HS-27A (cell line): Measurements from ENCODE around the gene CEP164.
"Not testable (repeated sequence)": the region's sequence is repeated elsewhere in the genome, so short reads cannot be mapped to it uniquely, and the experiment has no call there.

ENCODE experiments used
- DNase-seq: peaks from one replicate; pipeline ENCODE4 v3.0.0-alpha.2; 2012; ENCODE audit warnings: low read depth, missing footprints

Gene CEP164

GRCh38 chr11:117395476-117395875, 67.8 kb downstream of the CEP164 start:
- DNase-seq = no peak

- DNase-seq = no peak
Observed at GRCh38 chr11:117396970-117397369, 69.3 kb downstream of the CEP164 start.

- not testable (repeated sequence) for DNase-seq
Observed at GRCh38 chr11:117398618-117399017, 71.0 kb downstream of the CEP164 start.

- DNase-seq = not testable (repeated sequence)
Observed at GRCh38 chr11:117399100-117399840, 71.6 kb downstream of the CEP164 start.

GRCh38 chr11:117405898-117406297, 78.2 kb downstream of the CEP164 start:
- not testable (repeated sequence) for DNase-seq

GRCh38 chr11:117407016-117407415, 79.4 kb downstream of the CEP164 start:
- no peak for DNase-seq

GRCh38 chr11:117408356-117408755, 80.7 kb downstream of the CEP164 start:
- DNase-seq = no peak

- DNase-seq = no peak
Observed at GRCh38 chr11:117409511-117409910, 81.9 kb downstream of the CEP164 start.

GRCh38 chr11:117410238-117410637, 82.6 kb downstream of the CEP164 start:
- no peak for DNase-seq

GRCh38 chr11:117410861-117411710, 83.4 kb downstream of the CEP164 start:
- DNase-seq = no peak

GRCh38 chr11:117411736-117412135, 84.1 kb downstream of the CEP164 start:
- DNase-seq = no peak

GRCh38 chr11:117412176-117412575, 84.5 kb downstream of the CEP164 start:
- DNase-seq = no peak

- DNase-seq = no peak
Observed at GRCh38 chr11:117412653-117413275, 85.1 kb downstream of the CEP164 start.

GRCh38 chr11:117413616-117414015, 86.0 kb downstream of the CEP164 start:
- DNase-seq = no peak

- DNase-seq = no peak
Observed at GRCh38 chr11:117414724-117415123, 87.1 kb downstream of the CEP164 start.

GRCh38 chr11:117415358-117415896, 87.8 kb downstream of the CEP164 start:
- DNase-seq = no peak

GRCh38 chr11:117417342-117417741, 89.7 kb downstream of the CEP164 start:
- DNase-seq = no peak

- DNase-seq = no peak
Observed at GRCh38 chr11:117417856-117418255, 90.2 kb downstream of the CEP164 start.

- no peak for DNase-seq
Observed at GRCh38 chr11:117418737-117419481, 91.3 kb downstream of the CEP164 start.

GRCh38 chr11:117419482-117420142, 92.0 kb downstream of the CEP164 start:
- DNase-seq = no peak

- no peak for DNase-seq
Observed at GRCh38 chr11:117420143-117420485, 92.5 kb downstream of the CEP164 start.
